ENCODE results near the gene DENND4C.

The DENND4C gene

DNA sequence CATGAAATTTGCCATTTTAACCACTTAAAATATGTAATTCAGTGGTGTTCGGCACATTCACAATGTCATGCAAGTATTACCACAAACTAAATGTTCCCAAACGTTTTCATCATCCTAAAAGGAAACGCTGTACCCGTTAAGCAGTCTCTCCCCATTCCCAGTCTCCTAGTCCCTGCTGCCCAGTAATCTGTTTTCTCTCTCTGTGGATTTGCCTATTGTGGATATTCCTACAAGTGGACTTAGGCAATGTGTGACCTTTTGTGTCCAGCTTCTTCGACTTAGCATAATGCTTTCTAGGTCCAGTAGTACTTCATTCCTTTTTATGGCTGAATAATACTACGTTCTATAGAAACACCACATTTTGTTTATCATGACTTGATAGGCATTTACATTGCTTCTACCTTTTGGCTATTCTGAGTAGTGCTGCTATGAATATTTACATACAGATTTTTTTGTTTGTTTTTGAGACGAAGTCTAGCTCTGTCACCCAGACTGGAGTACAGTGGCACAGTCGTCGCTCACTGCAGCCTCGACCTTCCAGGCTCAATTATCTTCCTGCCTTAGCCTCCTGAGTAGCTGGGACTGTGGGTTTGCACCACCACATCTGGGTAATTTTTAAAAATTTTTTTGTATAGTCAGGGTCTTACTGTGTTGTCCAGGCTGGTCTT is 13.0 kb downstream of the DENND4C start:
- TF ChIP-seq TAF1 (IDR thresholded peaks at IDR 0.05; ENCODE audit: borderline replicate concordance, insufficient read depth, low read length) (no peak), SIN3A (IDR thresholded peaks at IDR 0.05; ENCODE audit: borderline replicate concordance, insufficient read depth, low read length) (no peak), FOXP2 (optimal IDR thresholded peaks at IDR 0.05; ENCODE audit: borderline replicate concordance, extremely low read depth, extremely low read length, insufficient read depth) (no peak), POLR2AphosphoS5 (IDR thresholded peaks at IDR 0.05; ENCODE audit: low read depth, low read length) (no peak)
- TF ChIP-seq, protein P1, sequence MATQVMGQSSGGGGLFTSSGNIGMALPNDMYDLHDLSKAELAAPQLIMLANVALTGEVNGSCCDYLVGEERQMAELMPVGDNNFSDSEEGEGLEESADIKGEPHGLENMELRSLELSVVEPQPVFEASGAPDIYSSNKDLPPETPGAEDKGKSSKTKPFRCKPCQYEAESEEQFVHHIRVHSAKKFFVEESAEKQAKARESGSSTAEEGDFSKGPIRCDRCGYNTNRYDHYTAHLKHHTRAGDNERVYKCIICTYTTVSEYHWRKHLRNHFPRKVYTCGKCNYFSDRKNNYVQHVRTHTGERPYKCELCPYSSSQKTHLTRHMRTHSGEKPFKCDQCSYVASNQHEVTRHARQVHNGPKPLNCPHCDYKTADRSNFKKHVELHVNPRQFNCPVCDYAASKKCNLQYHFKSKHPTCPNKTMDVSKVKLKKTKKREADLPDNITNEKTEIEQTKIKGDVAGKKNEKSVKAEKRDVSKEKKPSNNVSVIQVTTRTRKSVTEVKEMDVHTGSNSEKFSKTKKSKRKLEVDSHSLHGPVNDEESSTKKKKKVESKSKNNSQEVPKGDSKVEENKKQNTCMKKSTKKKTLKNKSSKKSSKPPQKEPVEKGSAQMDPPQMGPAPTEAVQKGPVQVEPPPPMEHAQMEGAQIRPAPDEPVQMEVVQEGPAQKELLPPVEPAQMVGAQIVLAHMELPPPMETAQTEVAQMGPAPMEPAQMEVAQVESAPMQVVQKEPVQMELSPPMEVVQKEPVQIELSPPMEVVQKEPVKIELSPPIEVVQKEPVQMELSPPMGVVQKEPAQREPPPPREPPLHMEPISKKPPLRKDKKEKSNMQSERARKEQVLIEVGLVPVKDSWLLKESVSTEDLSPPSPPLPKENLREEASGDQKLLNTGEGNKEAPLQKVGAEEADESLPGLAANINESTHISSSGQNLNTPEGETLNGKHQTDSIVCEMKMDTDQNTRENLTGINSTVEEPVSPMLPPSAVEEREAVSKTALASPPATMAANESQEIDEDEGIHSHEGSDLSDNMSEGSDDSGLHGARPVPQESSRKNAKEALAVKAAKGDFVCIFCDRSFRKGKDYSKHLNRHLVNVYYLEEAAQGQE (IDR thresholded peaks at IDR 0.05; ENCODE audit: insufficient read depth in 1 of 2, low read depth in 2 of 2, low read length in 2 of 2): no peak

DNA sequence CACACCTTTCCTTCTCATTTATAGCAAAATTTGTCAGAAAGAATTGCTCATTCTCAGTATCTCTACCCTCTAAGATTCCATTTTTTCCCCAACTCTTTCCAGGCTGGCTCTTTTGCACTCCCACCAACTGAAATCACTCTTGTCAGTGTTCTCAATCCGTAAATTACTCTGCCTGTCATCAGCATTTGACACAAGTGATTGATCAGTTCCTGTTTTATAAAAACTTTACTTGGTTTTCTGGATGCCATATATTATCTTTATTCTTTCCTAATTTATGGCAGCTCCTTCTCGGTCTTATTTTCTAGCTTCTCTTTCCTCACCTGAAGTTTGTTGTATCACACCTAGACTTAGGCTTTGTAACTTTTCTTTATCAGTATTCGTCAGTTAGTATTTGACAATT is 16.4 kb downstream of the DENND4C start:
- TF ChIP-seq FOXP2 (optimal IDR thresholded peaks at IDR 0.05; ENCODE audit: borderline replicate concordance, extremely low read depth, extremely low read length, insufficient read depth) (no peak), SIN3A (IDR thresholded peaks at IDR 0.05; ENCODE audit: borderline replicate concordance, insufficient read depth, low read length) (no peak), TAF1 (IDR thresholded peaks at IDR 0.05; ENCODE audit: borderline replicate concordance, insufficient read depth, low read length) (no peak), POLR2AphosphoS5 (IDR thresholded peaks at IDR 0.05; ENCODE audit: low read depth, low read length) (no peak)
- TF ChIP-seq, protein P1 (IDR thresholded peaks at IDR 0.05; ENCODE audit: insufficient read depth in 1 of 2, low read depth in 2 of 2, low read length in 2 of 2): no peak

DNA sequence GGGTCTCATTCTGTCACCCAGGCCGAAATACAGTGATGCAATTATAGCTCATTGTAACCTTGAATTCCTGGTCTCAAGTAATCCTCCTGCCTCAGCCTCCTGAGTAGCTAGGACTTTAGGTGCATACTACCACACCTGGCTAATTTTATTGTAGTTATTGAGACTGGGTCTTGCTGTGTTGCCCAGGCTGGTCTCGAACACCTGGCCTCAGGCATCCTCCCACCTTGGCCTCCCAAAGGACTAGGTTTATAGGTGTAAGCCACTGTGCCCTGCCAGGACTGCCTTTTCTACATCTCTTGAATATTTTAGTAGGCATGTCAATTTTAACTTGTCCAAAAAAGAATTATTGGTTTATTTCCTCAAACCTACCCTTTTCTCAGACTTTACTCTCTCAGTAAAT is 16.9 kb downstream of the DENND4C start:
- no peak for TF ChIP-seq FOXP2 (optimal IDR thresholded peaks at IDR 0.05; ENCODE audit: borderline replicate concordance, extremely low read depth, extremely low read length, insufficient read depth)

DNA sequence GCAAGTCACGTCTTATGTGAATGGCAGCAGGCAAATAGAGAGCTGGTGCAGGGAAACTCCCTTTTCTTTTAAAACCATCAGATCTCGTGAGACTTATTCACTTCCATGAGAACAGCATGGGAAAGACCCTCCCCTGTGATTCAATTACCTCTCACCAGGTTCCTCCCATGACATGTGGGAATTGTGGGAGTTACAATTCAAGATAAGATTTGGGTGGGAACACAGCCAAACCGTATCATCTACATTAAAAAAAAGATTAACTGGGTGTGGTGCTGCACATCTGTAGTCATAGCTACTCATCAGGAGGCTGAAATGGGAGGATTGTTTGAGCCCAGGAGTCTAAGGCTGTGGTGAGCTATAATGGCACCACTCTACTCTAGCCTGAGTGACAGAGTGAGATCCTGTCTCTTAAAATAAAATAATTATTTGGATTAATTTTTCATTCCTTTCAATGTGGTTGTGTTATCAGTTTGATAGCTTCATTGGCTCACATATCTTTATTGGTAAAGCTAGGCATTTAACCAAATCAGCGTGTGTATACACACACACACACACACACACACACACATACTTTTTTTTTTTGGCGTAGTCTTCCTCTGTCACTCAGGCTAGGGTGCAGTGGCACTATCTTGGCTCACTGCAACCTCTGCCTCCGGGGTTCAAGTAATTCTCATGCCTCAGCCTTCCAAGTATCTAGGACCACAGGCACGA is 21.8 kb downstream of the DENND4C start:
- no peak for TF ChIP-seq FOXP2 (optimal IDR thresholded peaks at IDR 0.05; ENCODE audit: borderline replicate concordance, extremely low read depth, extremely low read length, insufficient read depth)
- TF ChIP-seq, protein P1 (IDR thresholded peaks at IDR 0.05; ENCODE audit: insufficient read depth in 1 of 2, low read depth in 2 of 2, low read length in 2 of 2): no peak

DNA sequence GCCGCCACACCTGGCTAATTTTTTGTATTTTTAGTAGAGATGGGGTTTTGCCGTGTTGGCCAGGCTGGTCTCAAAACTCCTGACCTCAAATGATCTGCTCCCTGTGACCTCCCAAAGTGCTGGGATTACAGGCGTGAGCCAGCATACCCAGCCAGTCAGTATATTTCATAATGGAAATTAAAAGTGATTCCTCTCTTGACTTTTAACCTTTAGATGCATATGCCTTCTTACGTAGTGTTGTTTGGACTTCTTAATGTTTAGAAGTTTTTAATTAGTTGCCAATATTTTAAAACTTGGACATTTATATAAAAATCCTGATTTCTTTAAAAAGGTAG is 22.4 kb downstream of the DENND4C start:
- TF ChIP-seq SIN3A (IDR thresholded peaks at IDR 0.05; ENCODE audit: borderline replicate concordance, insufficient read depth, low read length) (no peak), TAF1 (IDR thresholded peaks at IDR 0.05; ENCODE audit: borderline replicate concordance, insufficient read depth, low read length) (no peak)

DNA sequence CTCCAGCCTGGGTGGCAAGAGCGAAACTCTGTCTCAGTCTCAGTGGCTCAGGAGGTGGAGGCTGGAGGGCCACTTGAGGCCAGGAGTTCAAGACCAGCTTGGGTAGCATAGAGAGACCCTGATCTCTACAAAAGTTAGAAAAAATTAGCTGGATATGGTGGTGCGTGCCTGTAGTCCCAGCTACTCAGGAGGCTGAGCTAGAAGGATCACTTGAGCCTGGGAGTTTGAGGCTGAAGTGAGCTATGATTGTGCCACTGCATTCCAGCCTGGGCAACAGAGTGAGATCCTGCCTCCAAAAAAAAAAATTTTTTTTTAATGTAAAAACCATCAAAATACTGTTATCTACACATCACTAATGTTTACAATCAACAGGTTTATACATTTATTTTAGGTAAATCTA is 24.6 kb downstream of the DENND4C start:
- no peak for TF ChIP-seq TAF1 (IDR thresholded peaks at IDR 0.05; ENCODE audit: borderline replicate concordance, insufficient read depth, low read length)
- TF ChIP-seq POLR2AphosphoS5 (IDR thresholded peaks at IDR 0.05; ENCODE audit: low read depth, low read length): no peak

DNA sequence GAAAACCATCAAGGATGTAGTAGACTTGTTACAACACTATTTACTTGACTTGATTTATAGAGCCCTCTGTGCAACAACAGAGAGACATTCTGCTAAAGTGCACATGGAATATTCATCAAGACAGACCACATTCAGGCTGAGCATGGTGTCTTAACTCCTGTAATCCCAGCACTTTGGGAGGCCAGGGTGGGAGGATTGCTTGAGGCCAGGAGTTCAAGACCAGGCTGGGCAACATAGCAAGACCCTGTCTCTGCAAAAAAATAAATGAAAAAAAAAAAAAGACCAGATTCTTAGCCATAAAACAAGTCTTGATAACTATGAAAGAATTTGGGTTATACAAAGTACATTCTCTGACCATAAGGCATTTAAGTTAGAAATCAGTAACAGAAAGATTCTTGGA is 25.3 kb downstream of the DENND4C start:
- TF ChIP-seq POLR2AphosphoS5 (IDR thresholded peaks at IDR 0.05; ENCODE audit: low read depth, low read length) (no peak), FOXP2 (optimal IDR thresholded peaks at IDR 0.05; ENCODE audit: borderline replicate concordance, extremely low read depth, extremely low read length, insufficient read depth) (no peak), SIN3A (IDR thresholded peaks at IDR 0.05; ENCODE audit: borderline replicate concordance, insufficient read depth, low read length) (no peak), TAF1 (IDR thresholded peaks at IDR 0.05; ENCODE audit: borderline replicate concordance, insufficient read depth, low read length) (no peak)
- TF ChIP-seq, protein P1 (IDR thresholded peaks at IDR 0.05; ENCODE audit: insufficient read depth in 1 of 2, low read depth in 2 of 2, low read length in 2 of 2): no peak

Measured in PFSK-1 (cell line).